ENCODE results near the gene FARS2.

Gene FARS2

GRCh38 chr6:5343998-5344397 lies 82.7 kb downstream of the FARS2 start:
- H3K27ac Mint-ChIP-seq: no peak overlapping the region
- peaks cover 2% of the 10 kb centered on the region for H3K9me3 Mint-ChIP-seq
- peaks cover 22% of the 10 kb centered on the region for H3K36me3 Mint-ChIP-seq
- H3K4me1 Mint-ChIP-seq: peaks cover 15% of the 10 kb centered on the region
- ATAC-seq: no peak
- H3K27me3 Mint-ChIP-seq: no peaks in the 10 kb centered on the region
- no peak overlapping the region for H3K4me3 Mint-ChIP-seq

- peaks cover 22% of the 10 kb centered on the region for H3K36me3 Mint-ChIP-seq
- peaks cover 14% of the 10 kb centered on the region for H3K4me1 Mint-ChIP-seq
- H3K27me3 Mint-ChIP-seq: no peaks in the 10 kb centered on the region
- peaks cover 2% of the 10 kb centered on the region for H3K9me3 Mint-ChIP-seq
- no peak for ATAC-seq
- H3K4me3 Mint-ChIP-seq: no peak overlapping the region
- no peak overlapping the region for H3K27ac Mint-ChIP-seq
Observed at GRCh38 chr6:5345324-5345723, 84.0 kb downstream of the FARS2 start.

- no peak overlapping the region for H3K4me3 Mint-ChIP-seq
- peaks cover 22% of the 10 kb centered on the region for H3K4me1 Mint-ChIP-seq
- peaks cover 27% of the 10 kb centered on the region for H3K36me3 Mint-ChIP-seq
- no peaks in the 10 kb centered on the region for H3K27me3 Mint-ChIP-seq
- H3K27ac Mint-ChIP-seq: no peak overlapping the region
- ATAC-seq: no peak
- H3K9me3 Mint-ChIP-seq: peaks cover 2% of the 10 kb centered on the region
Observed at GRCh38 chr6:5351552-5352210, 90.4 kb downstream of the FARS2 start.

GRCh38 chr6:5353971-5354370 lies 92.7 kb downstream of the FARS2 start:
- H3K9me3 Mint-ChIP-seq: no peaks in the 10 kb centered on the region
- H3K36me3 Mint-ChIP-seq: peaks cover 5% of the 10 kb centered on the region
- H3K4me1 Mint-ChIP-seq: peaks cover 22% of the 10 kb centered on the region
- no peaks in the 10 kb centered on the region for H3K27me3 Mint-ChIP-seq
- no peak overlapping the region for H3K4me3 Mint-ChIP-seq
- H3K27ac Mint-ChIP-seq: no peak overlapping the region
- no peak for ATAC-seq

- Mint-ChIP-seq H3K27me3 (no peaks in the 10 kb centered on the region), H3K4me3 (no peak overlapping the region), H3K27ac (no peak overlapping the region), H3K36me3 (peaks cover 4% of the 10 kb centered on the region), H3K9me3 (no peaks in the 10 kb centered on the region), H3K4me1 (peaks cover 18% of the 10 kb centered on the region)
- no peak for ATAC-seq
Observed at GRCh38 chr6:5357486-5357885, 96.2 kb downstream of the FARS2 start.

GRCh38 chr6:5359417-5359816 lies 98.1 kb downstream of the FARS2 start:
- ATAC-seq: no peak
- no peaks in the 10 kb centered on the region for H3K27me3 Mint-ChIP-seq
- H3K4me3 Mint-ChIP-seq: no peak overlapping the region
- no peaks in the 10 kb centered on the region for H3K9me3 Mint-ChIP-seq
- H3K4me1 Mint-ChIP-seq: peaks cover 8% of the 10 kb centered on the region
- no peak overlapping the region for H3K27ac Mint-ChIP-seq
- peaks cover 15% of the 10 kb centered on the region for H3K36me3 Mint-ChIP-seq

GRCh38 chr6:5361396-5361795 lies 100.1 kb downstream of the FARS2 start:
- H3K4me3 Mint-ChIP-seq: no peak overlapping the region
- peaks cover 14% of the 10 kb centered on the region for H3K4me1 Mint-ChIP-seq
- no peaks in the 10 kb centered on the region for H3K27me3 Mint-ChIP-seq
- H3K36me3 Mint-ChIP-seq: peaks cover 19% of the 10 kb centered on the region
- H3K9me3 Mint-ChIP-seq: no peaks in the 10 kb centered on the region
- no peak for ATAC-seq
- H3K27ac Mint-ChIP-seq: no peak overlapping the region

GRCh38 chr6:5365436-5366195 lies 104.3 kb downstream of the FARS2 start:
- Mint-ChIP-seq H3K4me1 (peaks cover 16% of the 10 kb centered on the region), H3K27ac (peak overlapping the region; percentile 36), H3K27me3 (no peaks in the 10 kb centered on the region), H3K36me3 (peaks cover 49% of the 10 kb centered on the region), H3K9me3 (no peaks in the 10 kb centered on the region), H3K4me3 (no peak overlapping the region)
- no peak for ATAC-seq

- H3K27ac Mint-ChIP-seq: no peak overlapping the region
- no peak for ATAC-seq
- no peaks in the 10 kb centered on the region for H3K27me3 Mint-ChIP-seq
- peaks cover 16% of the 10 kb centered on the region for H3K4me1 Mint-ChIP-seq
- H3K36me3 Mint-ChIP-seq: peaks cover 61% of the 10 kb centered on the region
- H3K4me3 Mint-ChIP-seq: no peak overlapping the region
- H3K9me3 Mint-ChIP-seq: no peaks in the 10 kb centered on the region
Observed at GRCh38 chr6:5366941-5367340, 105.6 kb downstream of the FARS2 start.

- Mint-ChIP-seq H3K36me3 (peaks cover 61% of the 10 kb centered on the region), H3K27ac (no peak overlapping the region), H3K4me3 (no peak overlapping the region), H3K9me3 (no peaks in the 10 kb centered on the region), H3K27me3 (no peaks in the 10 kb centered on the region), H3K4me1 (peaks cover 16% of the 10 kb centered on the region)
- ATAC-seq: no peak
Observed at GRCh38 chr6:5367510-5367909, 106.2 kb downstream of the FARS2 start.

- H3K4me1 Mint-ChIP-seq: no peaks in the 10 kb centered on the region
- no peak overlapping the region for H3K4me3 Mint-ChIP-seq
- no peak for ATAC-seq
- H3K9me3 Mint-ChIP-seq: no peaks in the 10 kb centered on the region
- peaks cover 51% of the 10 kb centered on the region for H3K36me3 Mint-ChIP-seq
- no peak overlapping the region for H3K27ac Mint-ChIP-seq
- no peaks in the 10 kb centered on the region for H3K27me3 Mint-ChIP-seq
Observed at GRCh38 chr6:5373430-5373829, 112.1 kb downstream of the FARS2 start.

- H3K4me1 Mint-ChIP-seq: peaks cover 6% of the 10 kb centered on the region
- ATAC-seq: no peak
- peaks cover 3% of the 10 kb centered on the region for H3K9me3 Mint-ChIP-seq
- no peaks in the 10 kb centered on the region for H3K27me3 Mint-ChIP-seq
- H3K36me3 Mint-ChIP-seq: peaks cover 31% of the 10 kb centered on the region
- no peak overlapping the region for H3K27ac Mint-ChIP-seq
- H3K4me3 Mint-ChIP-seq: no peak overlapping the region
Observed at GRCh38 chr6:5378331-5378730, 117.0 kb downstream of the FARS2 start.

GRCh38 chr6:5379647-5380242 lies 118.4 kb downstream of the FARS2 start:
- Mint-ChIP-seq H3K27me3 (no peaks in the 10 kb centered on the region), H3K4me3 (no peak overlapping the region), H3K27ac (no peak overlapping the region), H3K9me3 (peaks cover 3% of the 10 kb centered on the region), H3K36me3 (peaks cover 22% of the 10 kb centered on the region), H3K4me1 (peaks cover 6% of the 10 kb centered on the region)
- no peak for ATAC-seq

- Mint-ChIP-seq H3K27ac (no peak overlapping the region), H3K9me3 (peaks cover 3% of the 10 kb centered on the region), H3K4me3 (no peak overlapping the region), H3K4me1 (peaks cover 6% of the 10 kb centered on the region), H3K36me3 (peaks cover 16% of the 10 kb centered on the region), H3K27me3 (no peaks in the 10 kb centered on the region)
- ATAC-seq: no peak
Observed at GRCh38 chr6:5383856-5384255, 122.5 kb downstream of the FARS2 start.

- Mint-ChIP-seq H3K27me3 (no peaks in the 10 kb centered on the region), H3K9me3 (peaks cover 3% of the 10 kb centered on the region), H3K36me3 (peaks cover 12% of the 10 kb centered on the region), H3K27ac (no peak overlapping the region), H3K4me3 (no peak overlapping the region), H3K4me1 (peaks cover 6% of the 10 kb centered on the region)
- ATAC-seq: no peak
Observed at GRCh38 chr6:5384276-5384675, 123.0 kb downstream of the FARS2 start.

- Mint-ChIP-seq H3K36me3 (no peaks in the 10 kb centered on the region), H3K4me3 (no peak overlapping the region), H3K27me3 (no peaks in the 10 kb centered on the region), H3K27ac (no peak overlapping the region), H3K4me1 (peaks cover 17% of the 10 kb centered on the region), H3K9me3 (no peaks in the 10 kb centered on the region)
- ATAC-seq: no peak
Observed at GRCh38 chr6:5388326-5388725, 127.0 kb downstream of the FARS2 start.
